ENCODE data around the gene DEFB132. TPM values are rescaled to one million over a fixed set of nuclear protein-coding genes. Genes with fewer than 3 reads are reported as not detected.

The DEFB132 gene
- total and polyA plus RNA-seq, 2 of the 13 experiments (the other 11 are each of a cell fraction or from before 2014, with no cell fraction given) = not detected

DNA sequence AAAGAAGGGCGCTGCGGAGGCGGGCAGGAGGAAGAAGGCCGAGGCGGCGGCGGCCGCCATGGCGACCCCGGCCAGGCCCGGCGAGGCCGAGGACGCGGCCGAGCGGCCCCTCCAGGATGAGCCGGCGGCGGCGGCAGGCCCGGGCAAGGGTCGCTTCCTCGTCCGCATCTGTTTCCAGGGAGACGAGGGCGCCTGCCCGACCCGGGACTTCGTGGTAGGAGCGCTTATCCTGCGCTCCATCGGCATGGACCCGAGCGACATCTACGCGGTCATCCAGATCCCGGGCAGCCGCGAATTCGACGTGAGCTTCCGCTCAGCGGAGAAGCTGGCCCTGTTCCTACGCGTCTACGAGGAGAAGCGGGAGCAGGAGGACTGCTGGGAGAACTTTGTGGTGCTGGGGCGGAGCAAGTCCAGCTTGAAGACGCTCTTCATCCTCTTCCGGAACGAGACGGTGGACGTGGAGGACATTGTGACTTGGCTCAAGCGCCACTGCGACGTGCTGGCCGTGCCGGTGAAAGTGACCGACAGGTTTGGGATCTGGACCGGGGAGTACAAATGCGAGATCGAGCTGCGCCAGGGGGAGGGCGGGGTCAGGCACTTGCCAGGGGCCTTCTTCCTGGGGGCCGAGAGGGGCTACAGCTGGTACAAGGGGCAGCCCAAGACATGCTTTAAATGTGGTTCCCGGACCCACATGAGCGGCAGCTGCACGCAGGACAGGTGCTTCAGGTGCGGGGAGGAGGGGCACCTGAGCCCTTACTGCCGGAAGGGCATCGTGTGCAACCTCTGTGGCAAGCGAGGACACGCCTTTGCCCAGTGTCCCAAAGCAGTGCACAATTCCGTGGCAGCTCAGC lies 40.6 kb downstream of the DEFB132 start (continued):
- TF ChIP-seq FUBP1 (CRISPR knock-in tag; IDR thresholded peaks at IDR 0.05; ENCODE audit: borderline replicate concordance) (no peak), KLF9 (CRISPR knock-in tag; IDR thresholded peaks at IDR 0.05; ENCODE audit: low read depth) (no peak), ZNF383 (CRISPR knock-in tag; IDR thresholded peaks at IDR 0.05; ENCODE audit: borderline replicate concordance) (no peak; the same call in 1 of the 2 replicates), SP5 (CRISPR knock-in tag; IDR thresholded peaks at IDR 0.05; ENCODE audit: borderline replicate concordance, low read depth) (peak; percentile 85), ESRRA (CRISPR knock-in tag; IDR thresholded peaks at IDR 0.05; ENCODE audit: low read depth) (peak; percentile 70; the same call in 1 of the 2 replicates), ZFAT (CRISPR knock-in tag; conservative IDR thresholded peaks at IDR 0.05) (no peak), ETV5 (CRISPR knock-in tag; IDR thresholded peaks at IDR 0.05; ENCODE audit: borderline replicate concordance) (peak; percentile 85), ZNF530 (CRISPR knock-in tag; IDR thresholded peaks at IDR 0.05; ENCODE audit: low read depth) (0 out of 2 replicates have a peak, but pooled peaks have one; percentile 17), THYN1 (CRISPR knock-in tag; IDR thresholded peaks at IDR 0.05; ENCODE audit: borderline replicate concordance, low read depth) (0 out of 2 replicates have a peak, but pooled peaks have one; percentile 92), GABPA (IDR thresholded peaks at IDR 0.05; ENCODE audit: low read depth, low read length) (no peak), GABPA (CRISPR knock-in tag; IDR thresholded peaks at IDR 0.05; ENCODE audit: low read depth) (no peak; the same call in 1 of the 2 replicates), YEATS2 (CRISPR knock-in tag; IDR thresholded peaks at IDR 0.05; ENCODE audit: borderline replicate concordance) (no peak; the same call in 1 of the 2 replicates), ZFP41 (CRISPR knock-in tag; IDR thresholded peaks at IDR 0.05; ENCODE audit: borderline replicate concordance) (peak; percentile 83; the same call in 1 of the 2 replicates), ZNF414 (CRISPR knock-in tag; IDR thresholded peaks at IDR 0.05) (no peak; the same call in 1 of the 2 replicates), THAP8 (CRISPR knock-in tag; IDR thresholded peaks at IDR 0.05; ENCODE audit: borderline replicate concordance) (peak; percentile 46; the same call in 1 of the 2 replicates), DMAP1 (CRISPR knock-in tag; IDR thresholded peaks at IDR 0.05) (peak; percentile 29; the same call in 1 of the 2 replicates), ATF5 (CRISPR knock-in tag; IDR thresholded peaks at IDR 0.05; ENCODE audit: low read depth) (no peak), ZNF510 (CRISPR knock-in tag; IDR thresholded peaks at IDR 0.05; ENCODE audit: low read depth) (peak; percentile 83; the same call in 1 of the 2 replicates), MTA3 (CRISPR knock-in tag; IDR thresholded peaks at IDR 0.05) (no peak)
- TF ChIP-seq, protein P1, sequence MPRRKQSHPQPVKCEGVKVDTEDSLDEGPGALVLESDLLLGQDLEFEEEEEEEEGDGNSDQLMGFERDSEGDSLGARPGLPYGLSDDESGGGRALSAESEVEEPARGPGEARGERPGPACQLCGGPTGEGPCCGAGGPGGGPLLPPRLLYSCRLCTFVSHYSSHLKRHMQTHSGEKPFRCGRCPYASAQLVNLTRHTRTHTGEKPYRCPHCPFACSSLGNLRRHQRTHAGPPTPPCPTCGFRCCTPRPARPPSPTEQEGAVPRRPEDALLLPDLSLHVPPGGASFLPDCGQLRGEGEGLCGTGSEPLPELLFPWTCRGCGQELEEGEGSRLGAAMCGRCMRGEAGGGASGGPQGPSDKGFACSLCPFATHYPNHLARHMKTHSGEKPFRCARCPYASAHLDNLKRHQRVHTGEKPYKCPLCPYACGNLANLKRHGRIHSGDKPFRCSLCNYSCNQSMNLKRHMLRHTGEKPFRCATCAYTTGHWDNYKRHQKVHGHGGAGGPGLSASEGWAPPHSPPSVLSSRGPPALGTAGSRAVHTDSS (CRISPR knock-in tag; conservative IDR thresholded peaks at IDR 0.05) = 0 out of 2 replicates have a peak, but pooled peaks have one; percentile 62
- TF ChIP-seq, protein P2, sequence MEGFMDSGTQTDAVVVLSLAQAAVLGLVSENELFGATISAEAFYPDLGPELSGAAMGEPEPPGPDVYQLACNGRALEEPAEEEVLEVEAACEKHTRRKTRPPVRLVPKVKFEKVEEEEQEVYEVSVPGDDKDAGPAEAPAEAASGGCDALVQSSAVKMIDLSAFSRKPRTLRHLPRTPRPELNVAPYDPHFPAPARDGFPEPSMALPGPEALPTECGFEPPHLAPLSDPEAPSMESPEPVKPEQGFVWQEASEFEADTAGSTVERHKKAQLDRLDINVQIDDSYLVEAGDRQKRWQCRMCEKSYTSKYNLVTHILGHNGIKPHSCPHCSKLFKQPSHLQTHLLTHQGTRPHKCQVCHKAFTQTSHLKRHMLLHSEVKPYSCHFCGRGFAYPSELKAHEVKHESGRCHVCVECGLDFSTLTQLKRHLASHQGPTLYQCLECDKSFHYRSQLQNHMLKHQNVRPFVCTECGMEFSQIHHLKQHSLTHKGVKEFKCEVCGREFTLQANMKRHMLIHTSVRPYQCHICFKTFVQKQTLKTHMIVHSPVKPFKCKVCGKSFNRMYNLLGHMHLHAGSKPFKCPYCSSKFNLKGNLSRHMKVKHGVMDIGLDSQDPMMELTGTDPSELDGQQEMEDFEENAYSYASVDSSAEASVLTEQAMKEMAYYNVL (CRISPR knock-in tag; IDR thresholded peaks at IDR 0.05; ENCODE audit: borderline replicate concordance) = peak; percentile 87

All from HepG2 (cell line).